Lower leg skin (tissue), 4 donors: ENCODE data around the gene DEF6. TPM values are rescaled to one million over a fixed set of nuclear protein-coding genes. Genes with fewer than 3 reads are reported as not detected.

Experiments
- DNase-seq, 2 donors: peaks; one replicate each; pipeline ENCODE4 v3.0.0-alpha.2; 2019; ENCODE audit warnings: low spot score in 2 of 2
- H3K4me3 ChIP-seq: fragments of 200-600 bp; sonication (generic); 2 replicates; pipeline ENCODE4 v1.5.1; 2017; ENCODE audit warnings: mild to moderate bottlenecking, low read depth; ENCODE audit not compliant: poor library complexity, severe bottlenecking
- CTCF ChIP-seq, 3 donors: fragments of 450-650 bp; IDR thresholded peaks; one replicate each; pipeline ENCODE4 v1.5.1; 2016; ENCODE audit warnings: antibody characterized with exemption in 3 of 3, mild to moderate bottlenecking in 3 of 3, moderate library complexity in 2 of 3
- POLR2A ChIP-seq, 2 donors: fragments of 450-650 bp; IDR thresholded peaks; one replicate each; pipeline ENCODE4 v1.6.1; 2016 to 2017; ENCODE audit warnings: antibody characterized with exemption in 2 of 2, mild to moderate bottlenecking in 1 of 2, moderate library complexity in 1 of 2
- WGBS, 2 donors: methylation state at CpG; one replicate each; pipeline ENCODE4 v1.1.5; 2018; 5-methylcytosine and 5-hydroxymethylcytosine counted together
- intact Hi-C: fragments of 100-400 bp; cut with DNase I; formaldehyde crosslinking; loops from one replicate; pipeline ENCODE4 v1.15.0; 2023; ENCODE audit warnings: low total_unique reads
- total RNA-seq, 4 donors: library from RNA; depleted of rRNA; stranded (reverse); fragments of >200 nt; gene quantifications; one replicate each; pipeline ENCODE4 v1.1.0, GENCODE V29; 2016

Gene DEF6
- total RNA-seq, 4 donors from 2014 or later, result 30.1 to 53.3 (median 39.4) TPM

- no peak for TF ChIP-seq CTCF (IDR thresholded peaks at IDR 0.05)
- no peak for TF ChIP-seq POLR2A (IDR thresholded peaks at IDR 0.05)
- intact Hi-C loops, result no loop called here
- WGBS, 2 donors, result 43 to 46% methylated on average over 18 to 28 of the region's 28 CpGs
- no peak overlapping the region for H3K4me3 ChIP-seq
- no peak for DNase-seq
Observed at GRCh38 chr6:35317483-35318195, 20.0 kb downstream of the DEF6 start.

GRCh38 chr6:35318196-35319171 is 20.9 kb downstream of the DEF6 start:
- no peak for TF ChIP-seq CTCF (IDR thresholded peaks at IDR 0.05)
- no peak for TF ChIP-seq POLR2A (IDR thresholded peaks at IDR 0.05)
- 19 to 20% methylated on average over 50 to 52 of the region's 55 CpGs for WGBS, 2 donors
- intact Hi-C loops, result no loop called here
- peak overlapping the region; percentile 15 for H3K4me3 ChIP-seq
- DNase-seq, result peak; percentile 54 to 91

GRCh38 chr6:35319346-35320030 is 21.9 kb downstream of the DEF6 start:
- no peak for DNase-seq
- no peak overlapping the region for H3K4me3 ChIP-seq
- intact Hi-C loops, result no loop called here
- 90 to 93% methylated on average over 20 of the region's 20 CpGs for WGBS, 2 donors
- no peak for TF ChIP-seq POLR2A (IDR thresholded peaks at IDR 0.05)
- no peak for TF ChIP-seq CTCF (IDR thresholded peaks at IDR 0.05)

GRCh38 chr6:35320031-35320410 is 22.4 kb downstream of the DEF6 start:
- DNase-seq, result no peak
- no peak for TF ChIP-seq CTCF (IDR thresholded peaks at IDR 0.05)
- no peak for TF ChIP-seq POLR2A (IDR thresholded peaks at IDR 0.05)
- WGBS, 2 donors, result 72 to 77% methylated on average over 2 of the region's 2 CpGs
- intact Hi-C loops, result no loop called here
- no peak overlapping the region for H3K4me3 ChIP-seq

- intact Hi-C loops, result no loop called here
- DNase-seq, result no peak
- 89 to 99% methylated on average over 8 of the region's 8 CpGs for WGBS, 2 donors
- no peak overlapping the region for H3K4me3 ChIP-seq
- TF ChIP-seq POLR2A (IDR thresholded peaks at IDR 0.05), result no peak
- TF ChIP-seq CTCF (IDR thresholded peaks at IDR 0.05), result no peak
Observed at GRCh38 chr6:35321091-35321490, 23.5 kb downstream of the DEF6 start.
